UCSD-AML1 (cell line): ENCODE data around the gene SETBP1.

Experiments used
- DNase-seq: peaks from one replicate; lab custom pipeline; 2025; ENCODE audit not compliant: unreplicated experiment; lab: John Stamatoyannopoulos, UW

The SETBP1 gene

DNA sequence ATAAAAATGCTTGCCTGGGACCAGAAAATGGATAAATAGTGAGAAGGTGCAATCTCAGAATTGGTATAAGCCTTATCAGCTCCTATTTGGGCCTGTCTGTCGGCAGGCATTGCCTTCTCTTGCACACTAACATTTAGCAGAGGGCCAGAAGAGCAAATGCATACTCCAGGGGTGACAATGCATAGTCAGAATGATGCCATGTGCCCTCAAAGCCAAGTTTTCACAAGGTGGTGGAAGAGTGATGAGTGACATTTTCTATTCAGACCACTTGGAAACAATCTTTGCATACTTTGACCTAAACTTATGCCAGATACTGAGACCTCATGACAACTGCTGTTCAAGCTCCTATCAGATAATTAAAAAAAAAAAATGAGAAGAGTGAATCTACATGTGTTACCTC, 276.3 kb downstream of the SETBP1 start:
- no peak for DNase-seq

DNA sequence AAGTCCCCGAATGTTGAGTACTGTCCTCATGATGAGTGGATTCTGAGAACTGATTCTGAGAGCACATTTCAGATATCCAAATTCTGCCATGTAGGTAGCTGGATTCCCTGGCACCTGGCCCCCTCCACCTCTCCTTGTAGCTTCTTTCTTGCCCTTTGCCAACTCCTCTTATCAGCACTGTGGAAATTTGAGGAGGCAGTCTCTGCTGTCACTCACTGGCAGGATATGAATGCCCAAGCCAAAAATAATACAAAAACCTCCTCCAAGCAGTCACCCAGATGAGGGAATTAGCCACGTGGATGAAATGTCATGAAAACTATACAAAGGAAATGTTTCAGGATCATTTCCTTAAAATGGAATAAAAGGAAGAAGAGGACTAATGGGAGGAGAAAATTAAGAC, 276.8 kb downstream of the SETBP1 start:
- no peak for DNase-seq

DNA sequence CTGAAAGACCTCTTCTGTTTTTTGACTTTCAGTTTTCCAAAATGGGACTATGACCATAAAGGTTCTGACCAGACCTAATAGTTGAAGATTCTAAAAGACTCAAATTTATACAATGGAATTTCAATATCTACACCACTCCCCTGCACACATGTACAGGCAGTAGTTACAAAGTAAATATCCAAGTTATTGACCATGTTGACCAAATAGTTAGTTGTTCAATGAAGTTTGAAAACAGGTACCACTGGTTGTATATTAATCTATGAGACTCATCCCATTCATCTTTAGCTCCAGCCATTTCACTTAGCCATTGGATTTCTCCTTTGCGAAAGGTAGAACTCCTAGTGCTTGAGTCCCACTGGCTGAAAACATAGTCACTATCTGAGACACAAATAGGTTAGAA, 277.4 kb downstream of the SETBP1 start:
- DNase-seq = no peak

DNA sequence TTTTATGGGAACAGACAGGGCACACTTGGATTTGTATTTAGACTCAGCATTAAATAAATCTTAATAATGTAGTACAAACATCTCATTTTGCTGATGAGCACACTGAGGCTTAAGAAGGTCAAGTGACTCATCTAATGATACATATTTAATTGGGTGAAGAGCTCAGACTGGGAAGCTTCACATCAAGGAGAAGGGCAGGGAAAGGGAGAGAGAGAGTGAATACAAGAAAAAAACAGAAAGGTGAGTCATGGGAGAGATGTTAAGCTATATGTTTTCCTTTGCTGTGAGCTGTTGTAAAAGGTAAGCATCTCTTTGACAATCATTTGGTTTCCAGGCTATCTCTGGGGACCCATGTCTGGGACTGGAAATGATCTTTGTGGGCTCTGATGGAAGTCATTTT, 277.8 kb downstream of the SETBP1 start:
- no peak for DNase-seq

DNA sequence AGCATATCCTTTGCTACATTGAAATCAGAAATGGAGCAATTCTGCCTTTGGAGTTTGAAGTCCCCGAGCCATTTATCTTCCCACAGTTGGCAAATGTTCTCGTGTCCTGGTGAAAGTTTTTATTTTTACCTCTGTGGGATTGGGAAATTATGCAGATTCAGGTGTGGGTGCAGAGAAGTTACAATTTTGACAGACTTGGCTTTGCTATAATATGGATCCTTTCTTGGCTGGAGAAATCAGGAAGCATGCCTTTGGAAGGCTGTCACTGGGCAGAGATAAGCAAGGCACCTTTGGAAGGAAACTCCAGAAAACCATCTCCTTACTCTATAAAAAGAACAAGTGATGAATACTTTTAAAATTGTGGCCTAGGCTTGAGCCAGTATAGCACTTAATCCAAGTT, 278.3 kb downstream of the SETBP1 start:
- DNase-seq = no peak

DNA sequence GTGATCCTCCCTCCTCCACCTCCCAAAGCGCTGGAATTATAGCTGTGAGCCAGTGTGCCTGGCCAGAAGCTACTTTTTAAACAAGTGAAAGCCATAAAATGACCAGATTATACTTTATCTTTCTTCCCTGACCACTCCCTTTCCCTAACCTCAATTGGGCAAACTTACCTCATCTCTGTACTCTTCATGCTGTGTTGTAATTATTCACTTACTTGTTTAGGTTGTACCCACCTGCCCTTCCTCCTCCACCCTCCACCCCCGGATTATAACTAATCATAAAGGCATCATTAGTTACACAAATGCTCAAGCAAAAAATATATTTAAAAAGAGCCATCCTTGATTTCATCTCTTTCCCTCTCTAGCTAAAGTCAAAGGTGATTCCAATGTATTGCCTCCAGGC, 279.9 kb downstream of the SETBP1 start:
- DNase-seq = no peak

GRCh38 chr18:44961288-44961995, 280.8 kb downstream of the SETBP1 start:
- no peak for DNase-seq

- no peak for DNase-seq
These were observed 286.9 kb downstream of the SETBP1 start for GRCh38 chr18:44967599-44967998.

GRCh38 chr18:44968336-44968735, 287.6 kb downstream of the SETBP1 start:
- no peak for DNase-seq

GRCh38 chr18:44969214-44969795, 288.6 kb downstream of the SETBP1 start:
- DNase-seq = no peak

GRCh38 chr18:44973282-44973681, 292.6 kb downstream of the SETBP1 start:
- DNase-seq = no peak

GRCh38 chr18:44974174-44974573, 293.5 kb downstream of the SETBP1 start:
- DNase-seq = no peak

DNA sequence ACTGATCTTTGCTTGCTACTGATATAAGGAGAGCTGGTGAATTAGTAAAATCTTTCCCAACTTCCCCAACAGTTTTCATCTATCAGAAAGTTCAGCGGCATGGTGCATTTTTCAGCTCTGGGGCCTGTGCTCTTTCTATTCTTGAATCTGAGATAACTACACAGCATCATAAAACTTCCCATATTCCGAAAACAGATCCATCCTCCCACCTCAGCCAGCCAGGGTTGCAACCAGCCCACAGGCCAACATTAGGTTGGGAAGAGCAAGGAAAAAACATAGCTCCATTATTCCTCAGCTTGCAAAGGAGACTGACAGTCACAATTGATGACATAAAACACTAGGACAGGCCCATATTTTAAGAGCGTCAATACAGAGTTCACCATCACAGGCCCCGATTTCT, 297.2 kb downstream of the SETBP1 start:
- DNase-seq = no peak

GRCh38 chr18:44979748-44980147, 299.1 kb downstream of the SETBP1 start:
- no peak for DNase-seq

DNA sequence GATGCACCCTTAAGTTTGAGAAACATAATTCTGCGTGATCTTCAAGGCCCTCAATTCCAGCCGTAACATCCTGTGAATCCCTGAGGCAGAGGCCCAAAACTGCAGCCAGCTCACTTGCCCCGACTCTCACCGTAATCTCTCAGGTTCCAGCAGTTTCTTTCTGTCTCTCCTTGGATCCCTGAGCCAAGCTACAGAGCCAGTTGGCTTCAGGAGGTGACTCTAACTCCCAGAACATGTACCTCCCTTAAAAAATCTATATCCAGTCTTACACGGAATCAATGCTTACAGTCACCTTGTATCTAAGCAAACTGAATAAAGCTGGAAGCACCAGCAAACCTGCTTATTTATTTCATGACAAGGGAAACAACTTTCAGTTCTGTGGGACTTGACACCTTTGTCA, 300.4 kb downstream of the SETBP1 start:
- DNase-seq = no peak

DNA sequence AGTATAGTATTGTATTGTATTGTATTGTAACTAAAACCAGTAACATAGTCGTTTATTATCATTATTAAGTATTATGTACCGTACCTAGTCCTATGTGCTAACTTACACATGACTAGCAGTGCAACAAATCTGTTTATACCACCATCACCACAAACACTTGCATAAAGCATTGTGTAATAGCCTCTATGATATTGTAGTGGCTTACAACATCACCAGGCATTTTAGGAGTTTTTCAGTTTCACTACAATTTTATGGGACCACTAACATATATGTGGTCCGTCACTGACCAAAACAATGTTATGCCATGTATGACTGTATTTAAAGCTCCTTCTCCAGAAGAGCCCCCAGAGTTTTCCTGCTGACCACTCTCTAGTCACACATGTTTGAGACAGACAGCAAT, 306.2 kb downstream of the SETBP1 start:
- no peak for DNase-seq

- DNase-seq = no peak
These were observed 306.7 kb downstream of the SETBP1 start for GRCh38 chr18:44987371-44987770.

DNA sequence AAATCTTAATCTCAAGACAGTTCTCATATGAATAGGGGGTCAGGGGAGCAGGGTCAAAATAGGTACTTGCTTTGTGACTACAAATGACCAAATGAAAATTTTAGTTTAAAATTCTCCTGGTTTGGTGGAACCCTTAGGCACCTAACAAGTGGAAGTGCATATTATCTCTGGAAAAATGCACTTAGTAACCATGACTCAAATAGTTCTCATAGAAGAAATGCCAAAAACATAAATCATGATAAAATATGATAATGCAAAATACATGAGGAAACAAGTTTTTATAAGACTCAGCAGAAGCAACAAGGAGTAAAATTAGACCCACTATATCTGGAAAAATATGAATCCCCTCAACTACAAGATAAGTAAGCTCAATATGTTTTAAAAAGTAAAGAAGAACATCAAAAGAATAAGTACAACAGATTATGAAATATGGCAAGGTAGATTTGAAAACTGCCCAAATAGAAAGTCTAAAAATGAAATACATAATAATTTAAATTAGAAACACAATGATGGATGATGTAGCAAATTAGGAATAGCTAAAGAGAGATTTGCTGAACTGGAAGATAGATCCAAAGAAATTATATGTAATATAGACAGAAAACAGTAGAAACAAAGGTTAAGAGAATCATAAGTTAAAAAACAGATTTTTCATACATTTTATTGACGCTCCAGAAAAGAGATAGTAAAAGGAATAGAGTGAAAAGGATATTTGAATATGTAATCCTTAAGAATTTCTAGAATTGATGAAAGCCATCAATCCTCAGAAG, 308.3 kb downstream of the SETBP1 start:
- no peak for DNase-seq

DNA sequence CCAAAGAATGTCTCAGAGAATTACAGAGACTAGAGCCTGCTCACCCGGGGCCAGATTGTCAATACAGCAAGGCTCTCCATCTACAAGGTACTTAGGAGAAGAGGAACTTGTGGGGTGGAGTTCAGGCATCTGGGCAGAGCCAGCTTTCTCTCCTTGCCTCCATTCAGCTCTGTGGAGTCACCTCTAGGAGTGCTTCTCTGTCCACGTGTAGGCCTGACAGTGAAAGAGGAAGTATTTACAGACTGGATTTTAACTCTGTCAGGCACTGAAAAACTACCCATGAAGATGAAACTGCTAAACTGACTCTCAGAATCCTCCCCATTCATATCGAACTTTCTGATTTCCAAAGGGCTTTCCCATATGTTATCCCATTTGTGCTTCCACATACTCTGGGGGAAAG, 315.6 kb downstream of the SETBP1 start:
- no peak for DNase-seq

- DNase-seq = no peak
These were observed 316.5 kb downstream of the SETBP1 start for GRCh38 chr18:44997174-44997573.

DNA sequence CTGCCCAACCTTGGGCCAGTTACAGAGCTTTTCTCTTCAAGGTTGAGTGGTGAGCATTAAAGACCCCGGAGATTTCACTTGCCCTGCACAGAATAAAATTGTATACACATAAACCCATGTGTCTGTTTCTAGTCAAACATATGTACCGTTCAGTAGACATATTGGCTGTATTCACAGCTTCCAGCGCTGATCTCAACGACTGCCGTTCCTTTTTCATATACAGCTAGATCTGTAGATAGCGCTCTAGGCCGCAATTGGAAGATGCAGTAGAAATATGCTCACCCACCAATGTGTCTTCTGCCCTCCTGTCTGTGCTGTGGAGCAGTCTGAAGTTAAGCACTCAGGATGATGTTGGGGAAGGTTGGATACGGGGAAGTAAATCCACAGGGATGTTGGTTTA, 317.7 kb downstream of the SETBP1 start:
- no peak for DNase-seq

GRCh38 chr18:45004546-45005080, 323.9 kb downstream of the SETBP1 start:
- DNase-seq = no peak
